Naive thymus-derived CD4-positive, alpha-beta T cell (primary cell): ENCODE measurements around the gene LRRFIP2. TPM values are rescaled to one million over a fixed set of nuclear protein-coding genes. Genes with fewer than 3 reads are reported as not detected.

ENCODE experiments used
- ATAC-seq: fragments of 150-1000 bp; cut with Tn5 transposase; 2 replicates; pipeline ENCODE4 v1.10.0; 2021; ENCODE audit warnings: mild to moderate bottlenecking, moderate library complexity
- CTCF ChIA-PET: fragments of 350-600 bp; sonication (Branson Sonifier 250); formaldehyde crosslinking; loops from one replicate; lab custom pipeline; 2021; ENCODE audit warnings: antibody characterized with exemption; lab: Charles Lee
- POLR2A ChIA-PET: fragments of 350-600 bp; sonication (Branson Sonifier 250); formaldehyde crosslinking; loops from one replicate; lab custom pipeline; 2021; ENCODE audit warnings: antibody characterized with exemption, inconsistent platforms; lab: Charles Lee
- DNase-seq, 9 donors: peaks; one replicate each; pipeline versions ENCODE4 v3.0.0 to v3.0.0-alpha.2; 2020 to 2022; ENCODE audit warnings: mixed read lengths in 1 of 9
- H3K27ac ChIP-seq: one replicate; pipeline ENCODE4 v1.7.0; 2013; ENCODE audit warnings: mild to moderate bottlenecking, low read depth, low read length, moderate library complexity
- H3K27me3 ChIP-seq, 2 donors: one replicate each; pipeline ENCODE4 v1.7.0; 2013; ENCODE audit warnings: low read length in 2 of 2, mild to moderate bottlenecking in 2 of 2, moderate library complexity in 2 of 2; ENCODE audit not compliant: control insufficient read depth in 2 of 2, insufficient read depth in 2 of 2
- H3K36me3 ChIP-seq, 3 experiments: 1 replicate in 2 of 3; 2 replicates in 1 of 3; pipeline ENCODE4 v1.7.0; 2013; ENCODE audit warnings: low read length in 3 of 3, mild to moderate bottlenecking in 3 of 3, moderate library complexity in 1 of 3; ENCODE audit not compliant: insufficient read depth in 3 of 3, control insufficient read depth in 2 of 3
- H3K4me1 ChIP-seq, 2 donors: one replicate each; pipeline ENCODE4 v1.7.0; 2013; ENCODE audit warnings: low read length in 2 of 2, mild to moderate bottlenecking in 2 of 2, moderate library complexity in 1 of 2; ENCODE audit not compliant: control insufficient read depth in 2 of 2, insufficient read depth in 2 of 2
- H3K4me3 ChIP-seq: 2 replicates; pipeline ENCODE4 v1.7.0; 2013; ENCODE audit warnings: mild to moderate bottlenecking, low read length
- H3K9me3 ChIP-seq, 3 experiments: 1 replicate in 2 of 3; 2 replicates in 1 of 3; pipeline ENCODE4 v1.7.0; 2013; ENCODE audit warnings: low read length in 3 of 3; ENCODE audit not compliant: control insufficient read depth in 2 of 3
- H3K27ac Mint-ChIP-seq, 9 donors: one replicate each; pipeline ENCODE4 v1.8.0; 2020 to 2022; ENCODE audit warnings: mixed read lengths in 9 of 9, mild to moderate bottlenecking in 8 of 9, moderate library complexity in 5 of 9, inconsistent platforms in 2 of 9
- H3K27me3 Mint-ChIP-seq, 5 donors: one replicate each; pipeline ENCODE4 v1.8.0; 2021 to 2022; ENCODE audit warnings: mixed read lengths in 5 of 5, mild to moderate bottlenecking in 1 of 5
- H3K36me3 Mint-ChIP-seq, 5 donors: one replicate each; pipeline ENCODE4 v1.8.0; 2020 to 2022; ENCODE audit warnings: mixed read lengths in 5 of 5, mild to moderate bottlenecking in 3 of 5, inconsistent platforms in 1 of 5
- H3K4me1 Mint-ChIP-seq, 7 donors: one replicate each; pipeline ENCODE4 v1.8.0; 2020 to 2022; ENCODE audit warnings: mixed read lengths in 7 of 7, mild to moderate bottlenecking in 3 of 7, inconsistent platforms in 1 of 7
- H3K4me3 Mint-ChIP-seq, 10 donors: one replicate each; pipeline ENCODE4 v1.8.0; 2020 to 2022; ENCODE audit warnings: mild to moderate bottlenecking in 10 of 10, mixed read lengths in 10 of 10, moderate library complexity in 6 of 10, inconsistent platforms in 2 of 10
- H3K9me3 Mint-ChIP-seq, 11 donors: one replicate each; pipeline ENCODE4 v1.8.0; 2020 to 2022; ENCODE audit warnings: mixed read lengths in 11 of 11, mild to moderate bottlenecking in 4 of 11, inconsistent platforms in 1 of 11, moderate library complexity in 1 of 11
- intact Hi-C, 2 donors: fragments of 100-400 bp; cut with micrococcal nuclease; formaldehyde crosslinking; loops; one replicate each; pipeline ENCODE4 v1.15.1; 2023
- polyA plus RNA-seq, 2 donors: library from polyadenylated mRNA; unstranded; fragments of 300-500 nt; fragmentation: Illumina TruSeq; gene quantifications; one replicate each; pipeline ENCODE4 v1.2.3, GENCODE V29; 2021
- total RNA-seq, 6 experiments: library from RNA in 5 of 6; stranded (reverse) in 5 of 6; gene quantifications; 1 replicate in 5 of 6; 2 replicates in 1 of 6; pipeline ENCODE4 v1.2.3 and lab custom pipeline; 2021 to 2026

The LRRFIP2 gene
- total and polyA plus RNA-seq, 7 experiments from 2014 or later, result 14.0 to 87.5 (median 26.3) TPM

DNA sequence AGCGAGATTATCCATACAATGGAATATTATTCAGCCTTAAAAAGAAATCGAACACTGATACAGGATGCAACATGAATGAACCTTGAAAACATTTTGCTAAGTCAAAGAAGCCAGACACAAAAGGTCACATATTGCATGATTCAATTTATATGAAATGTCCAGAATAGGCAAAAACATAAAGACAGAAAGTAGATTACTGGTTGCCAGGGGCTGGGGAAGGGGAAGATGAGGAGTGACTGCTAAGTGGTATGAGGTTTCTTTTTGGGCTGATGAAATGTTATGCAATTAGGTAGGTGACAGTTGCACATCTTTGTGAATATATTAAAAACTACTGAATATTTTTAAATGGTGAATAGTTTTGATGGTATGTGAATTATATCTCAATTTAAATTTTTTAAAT, 38.3 kb downstream of the LRRFIP2 start:
- Histone ChIP-seq H3K36me3 (no peaks in the 10 kb centered on the region), H3K9me3 (no peaks in the 10 kb centered on the region), H3K27me3 (no peaks in the 10 kb centered on the region), H3K4me1 (no peaks in the 10 kb centered on the region), H3K27ac (no peak overlapping the region), H3K4me3 (no peak overlapping the region)
- Mint-ChIP-seq H3K27me3 (no peaks in the 10 kb centered on the region), H3K36me3 (peaks cover 2 to 16% (median 5%) of the 10 kb centered on the region in 5 donors), H3K27ac (no peak overlapping the region), H3K9me3 (no peaks in the 10 kb centered on the region), H3K4me1 (peaks cover 6 to 29% (median 14%) of the 10 kb centered on the region in 7 donors), H3K4me3 (no peak overlapping the region)
- no peak for DNase-seq
- intact Hi-C loops, result no loop called here
- POLR2A ChIA-PET, result no interaction called here
- ATAC-seq, result no peak
- CTCF ChIA-PET, result no interaction called here

DNA sequence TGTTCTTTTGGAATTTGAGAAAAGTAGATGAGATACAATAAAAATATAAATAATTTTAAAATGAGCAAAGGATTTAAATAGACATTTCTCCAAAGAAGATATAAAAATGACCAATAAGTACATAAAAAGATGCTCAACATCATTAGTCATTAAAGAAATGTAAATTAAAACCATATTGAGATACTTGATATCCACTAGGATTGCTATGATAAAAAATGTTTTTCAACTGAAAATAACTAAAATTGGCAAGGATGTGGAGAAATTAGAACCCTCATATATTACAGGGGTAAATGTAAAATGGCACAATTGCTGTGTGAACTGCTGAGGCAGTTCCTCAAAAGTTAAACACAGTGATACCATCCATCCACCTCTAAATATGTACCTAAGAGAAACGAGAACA, 38.8 kb downstream of the LRRFIP2 start:
- POLR2A ChIA-PET, result no interaction called here
- Histone ChIP-seq H3K27ac (no peak overlapping the region), H3K36me3 (no peaks in the 10 kb centered on the region), H3K4me1 (no peaks in the 10 kb centered on the region), H3K27me3 (no peaks in the 10 kb centered on the region), H3K9me3 (no peaks in the 10 kb centered on the region), H3K4me3 (no peak overlapping the region)
- no peak for DNase-seq
- CTCF ChIA-PET, result interaction anchor here (0.8 kb wide), 1 partner anchor 8 kb away, joined by 6 read pairs; no protein-coding TSS in a partner anchor
- H3K27ac Mint-ChIP-seq, result no peak overlapping the region
- H3K4me1 Mint-ChIP-seq, result peaks cover 7 to 30% (median 14%) of the 10 kb centered on the region in 7 donors
- no peaks in the 10 kb centered on the region for H3K9me3 Mint-ChIP-seq
- peaks cover 2 to 18% (median 5%) of the 10 kb centered on the region in 5 donors for H3K36me3 Mint-ChIP-seq
- intact Hi-C loops, result no loop called here
- no peaks in the 10 kb centered on the region for H3K27me3 Mint-ChIP-seq
- ATAC-seq, result no peak
- H3K4me3 Mint-ChIP-seq, result no peak overlapping the region

DNA sequence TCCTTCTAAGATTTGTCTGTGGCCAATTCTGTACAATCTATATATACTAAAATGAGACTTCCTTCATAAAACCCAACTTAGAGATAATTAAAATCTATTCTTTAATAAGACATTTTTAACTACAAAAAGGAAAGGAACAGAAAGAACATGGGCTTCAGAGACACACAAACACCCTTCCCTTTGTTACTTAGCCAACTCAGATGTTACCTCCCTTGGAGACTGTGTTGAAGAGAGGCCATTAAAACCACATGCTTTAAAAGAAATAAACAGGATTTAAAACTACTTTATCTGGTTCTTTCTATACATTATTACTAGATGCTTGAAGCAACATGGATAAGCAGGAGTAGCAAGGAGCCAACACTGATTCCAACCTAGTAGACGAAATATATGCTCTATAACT, 42.0 kb downstream of the LRRFIP2 start:
- CTCF ChIA-PET, result no interaction called here

DNA sequence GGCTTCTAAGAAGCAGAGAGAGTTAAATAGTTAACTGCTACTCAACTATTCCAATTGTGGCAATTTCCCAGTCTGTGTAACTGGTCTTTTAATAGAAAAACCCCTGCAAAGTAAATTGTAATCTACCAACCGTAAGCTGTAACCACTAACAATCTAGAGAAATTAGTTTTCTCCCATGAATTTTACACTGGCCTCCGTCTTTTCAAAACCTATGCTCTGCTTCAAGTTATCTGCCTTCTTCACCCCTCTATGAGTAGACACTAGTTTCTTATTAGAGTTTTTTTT, 42.6 kb downstream of the LRRFIP2 start:
- Histone ChIP-seq H3K27ac (no peak overlapping the region), H3K9me3 (no peaks in the 10 kb centered on the region), H3K4me1 (no peaks in the 10 kb centered on the region), H3K27me3 (no peaks in the 10 kb centered on the region), H3K36me3 (no peaks in the 10 kb centered on the region), H3K4me3 (no peak overlapping the region)
- H3K4me1 Mint-ChIP-seq, result peaks cover 3 to 19% (median 16%) of the 10 kb centered on the region in 7 donors
- POLR2A ChIA-PET, result no interaction called here
- intact Hi-C loops, result no loop called here
- no peaks in the 10 kb centered on the region for H3K9me3 Mint-ChIP-seq
- ATAC-seq (no peak), DNase-seq (no peak)
- H3K4me3 Mint-ChIP-seq, result no peak overlapping the region
- CTCF ChIA-PET, result no interaction called here
- no peak overlapping the region for H3K27ac Mint-ChIP-seq
- H3K36me3 Mint-ChIP-seq, result peaks cover 2 to 40% (median 12%) of the 10 kb centered on the region in 5 donors
- H3K27me3 Mint-ChIP-seq, result no peaks in the 10 kb centered on the region

More for the DNA sequence above, 42.0 kb downstream of the LRRFIP2 start:
- Histone ChIP-seq H3K4me1 (no peaks in the 10 kb centered on the region), H3K36me3 (no peaks in the 10 kb centered on the region), H3K4me3 (no peak overlapping the region), H3K9me3 (no peaks in the 10 kb centered on the region), H3K27me3 (no peaks in the 10 kb centered on the region), H3K27ac (no peak overlapping the region)
- intact Hi-C loops, result no loop called here
- Mint-ChIP-seq H3K27me3 (no peaks in the 10 kb centered on the region), H3K9me3 (no peaks in the 10 kb centered on the region), H3K4me1 (peaks cover 6 to 22% (median 16%) of the 10 kb centered on the region in 7 donors), H3K36me3 (peaks cover 4 to 34% (median 8%) of the 10 kb centered on the region in 5 donors), H3K4me3 (no peak overlapping the region), H3K27ac (no peak overlapping the region)
- ATAC-seq, result no peak
- POLR2A ChIA-PET, result no interaction called here
- DNase-seq, result no peak

DNA sequence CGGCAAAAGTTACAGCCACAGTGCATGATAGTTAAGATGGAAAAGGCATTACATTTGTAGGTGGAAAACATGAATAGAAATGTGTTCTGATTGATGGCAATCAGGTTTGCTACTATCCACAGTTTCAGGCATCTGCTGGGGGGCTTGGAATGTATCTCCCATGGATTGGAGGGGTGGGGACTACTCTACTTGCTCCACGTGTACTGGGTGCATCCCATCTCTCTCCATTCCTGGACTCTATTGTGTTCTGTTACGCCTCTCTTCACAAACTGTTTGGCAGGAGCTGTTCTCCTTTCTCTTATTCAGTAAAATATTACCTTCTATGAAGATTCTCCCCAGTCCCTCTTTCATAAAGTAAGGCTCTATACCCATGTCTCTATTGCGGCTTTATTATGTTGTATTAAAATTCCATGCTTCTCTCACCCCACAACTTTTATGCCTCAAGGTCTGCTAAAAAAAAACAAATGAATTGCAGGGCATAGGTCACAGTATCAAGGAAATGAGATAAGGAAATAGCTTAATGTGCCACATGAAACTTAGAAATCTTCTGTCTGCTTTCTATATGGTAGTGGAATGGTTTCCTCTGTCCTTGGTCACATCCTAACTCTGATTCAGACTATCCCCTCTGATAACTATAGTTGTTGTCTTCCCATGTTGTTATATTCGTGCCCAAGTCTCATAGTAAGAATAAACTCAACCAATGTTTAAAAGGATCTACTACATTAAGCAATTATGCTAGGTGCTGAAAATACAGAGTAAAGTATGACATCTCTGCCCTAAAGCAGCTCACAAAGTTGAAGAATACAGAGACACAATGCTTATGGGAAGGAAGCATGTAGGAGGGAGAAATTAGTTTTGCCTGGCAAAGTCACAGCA, 43.2 kb downstream of the LRRFIP2 start:
- DNase-seq (no peak), ATAC-seq (no peak)
- H3K9me3 Mint-ChIP-seq, result no peaks in the 10 kb centered on the region

DNA sequence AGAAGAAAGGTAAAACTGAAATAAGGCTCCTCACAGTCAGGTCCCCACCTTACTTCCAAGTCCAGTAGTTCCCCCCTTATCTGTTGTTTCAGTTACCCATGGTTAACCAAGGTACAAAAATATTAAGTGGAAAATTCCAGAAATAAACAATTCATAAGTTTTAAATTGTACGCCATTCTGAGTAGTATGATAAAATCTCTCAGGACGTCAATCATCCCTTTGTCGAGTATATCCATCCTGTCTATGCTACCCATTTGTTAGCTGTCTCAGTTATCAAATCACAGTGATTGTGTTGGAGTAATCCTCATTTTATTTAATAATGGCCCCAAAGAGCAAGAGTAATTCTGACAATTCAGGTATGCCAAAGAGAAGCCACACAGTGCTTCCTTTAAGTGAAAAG, 43.9 kb downstream of the LRRFIP2 start:
- Mint-ChIP-seq H3K27ac (no peak overlapping the region), H3K9me3 (no peaks in the 10 kb centered on the region), H3K4me3 (no peak overlapping the region), H3K27me3 (no peaks in the 10 kb centered on the region), H3K36me3 (peaks cover 2 to 43% (median 12%) of the 10 kb centered on the region in 5 donors), H3K4me1 (peaks cover 3 to 19% (median 13%) of the 10 kb centered on the region in 7 donors)
- Histone ChIP-seq H3K27me3 (no peaks in the 10 kb centered on the region), H3K36me3 (no peaks in the 10 kb centered on the region), H3K9me3 (no peaks in the 10 kb centered on the region), H3K27ac (no peak overlapping the region), H3K4me1 (no peaks in the 10 kb centered on the region), H3K4me3 (no peak overlapping the region)
- DNase-seq, result no peak
- ChIA-PET CTCF (no interaction called here), POLR2A (no interaction called here)
- intact Hi-C loops, result no loop called here
- no peak for ATAC-seq

More for the DNA sequence above, 43.2 kb downstream of the LRRFIP2 start:
- Histone ChIP-seq H3K27ac (no peak overlapping the region), H3K9me3 (no peaks in the 10 kb centered on the region), H3K4me1 (no peaks in the 10 kb centered on the region), H3K36me3 (no peaks in the 10 kb centered on the region), H3K4me3 (no peak overlapping the region), H3K27me3 (no peaks in the 10 kb centered on the region)
- ChIA-PET CTCF (no interaction called here), POLR2A (no interaction called here)
- intact Hi-C loops, result no loop called here
- H3K36me3 Mint-ChIP-seq, result peaks cover 2 to 43% (median 12%) of the 10 kb centered on the region in 5 donors
- peaks cover 3 to 19% (median 16%) of the 10 kb centered on the region in 7 donors for H3K4me1 Mint-ChIP-seq
- no peak overlapping the region for H3K27ac Mint-ChIP-seq
- no peak overlapping the region for H3K4me3 Mint-ChIP-seq
- no peaks in the 10 kb centered on the region for H3K27me3 Mint-ChIP-seq

DNA sequence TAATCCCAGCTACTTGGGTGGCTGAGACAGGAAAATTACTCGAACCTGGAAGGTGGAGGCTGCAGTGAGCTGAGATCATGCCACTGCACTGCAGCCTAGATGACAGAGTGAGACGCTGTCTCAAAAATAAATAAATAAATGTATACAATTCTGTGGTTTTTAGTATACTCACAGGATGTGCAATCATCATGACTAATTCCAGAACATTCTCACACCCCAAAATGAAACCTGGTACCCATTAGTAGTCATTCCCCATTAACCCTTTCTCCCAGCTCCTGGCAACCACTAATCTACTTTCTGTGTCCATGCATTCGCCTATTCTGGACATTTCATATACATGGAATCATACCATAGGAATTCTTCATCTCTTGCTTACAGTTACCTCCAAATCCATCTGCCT, 44.5 kb downstream of the LRRFIP2 start:
- Mint-ChIP-seq H3K9me3 (no peaks in the 10 kb centered on the region), H3K36me3 (peaks cover 2 to 43% (median 12%) of the 10 kb centered on the region in 5 donors), H3K4me1 (peaks cover 3 to 19% (median 13%) of the 10 kb centered on the region in 7 donors), H3K4me3 (no peak overlapping the region), H3K27ac (no peak overlapping the region), H3K27me3 (no peaks in the 10 kb centered on the region)
- ChIA-PET POLR2A (no interaction called here), CTCF (no interaction called here)
- H3K4me3 ChIP-seq, result no peak overlapping the region
- no peaks in the 10 kb centered on the region for H3K9me3 ChIP-seq
- ATAC-seq (no peak), DNase-seq (no peak)
- H3K27me3 ChIP-seq, result no peaks in the 10 kb centered on the region
- no peaks in the 10 kb centered on the region for H3K4me1 ChIP-seq
- H3K36me3 ChIP-seq, result no peaks in the 10 kb centered on the region
- no peak overlapping the region for H3K27ac ChIP-seq
- intact Hi-C loops, result no loop called here
